HG03280 (cell line): ENCODE results near the gene MPZL1.

Experiments used
- ATAC-seq: cut with Tn5 transposase; IDR thresholded peaks from one replicate; pipeline ENCODE4 v1.9.1; 2021; ENCODE audit warnings: mild to moderate bottlenecking, moderate library complexity; ENCODE audit not compliant: unreplicated experiment

Gene MPZL1

DNA sequence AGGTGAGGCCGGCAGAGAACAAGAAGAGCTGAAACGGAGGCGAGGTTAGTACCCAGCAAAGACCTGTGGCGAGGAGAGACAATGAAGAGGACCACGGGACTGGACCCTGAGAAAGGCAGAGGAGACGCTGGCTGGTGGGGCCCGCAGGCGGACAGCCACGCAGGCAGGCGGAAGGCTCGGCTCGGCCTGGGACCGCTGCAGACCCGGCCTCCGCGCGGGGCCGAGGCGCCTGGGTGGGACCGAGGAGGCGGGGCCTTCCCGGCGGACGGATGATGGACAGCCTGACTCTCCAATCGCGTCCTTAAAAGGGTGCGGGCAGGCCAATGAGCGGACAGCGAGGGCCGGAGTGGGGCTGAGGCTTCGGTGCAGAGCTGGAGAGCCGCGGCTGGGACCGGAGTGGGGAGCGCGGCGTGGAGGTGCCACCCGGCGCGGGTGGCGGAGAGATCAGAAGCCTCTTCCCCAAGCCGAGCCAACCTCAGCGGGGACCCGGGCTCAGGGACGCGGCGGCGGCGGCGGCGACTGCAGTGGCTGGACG is at the start of gene MPZL1:
Gene MPZL1, plus strand, starts transcription at position 366 of the 535 bp plus-strand sequence. CDS start 170 bp downstream, outside the sequence.
- ATAC-seq: peak; percentile 91

DNA sequence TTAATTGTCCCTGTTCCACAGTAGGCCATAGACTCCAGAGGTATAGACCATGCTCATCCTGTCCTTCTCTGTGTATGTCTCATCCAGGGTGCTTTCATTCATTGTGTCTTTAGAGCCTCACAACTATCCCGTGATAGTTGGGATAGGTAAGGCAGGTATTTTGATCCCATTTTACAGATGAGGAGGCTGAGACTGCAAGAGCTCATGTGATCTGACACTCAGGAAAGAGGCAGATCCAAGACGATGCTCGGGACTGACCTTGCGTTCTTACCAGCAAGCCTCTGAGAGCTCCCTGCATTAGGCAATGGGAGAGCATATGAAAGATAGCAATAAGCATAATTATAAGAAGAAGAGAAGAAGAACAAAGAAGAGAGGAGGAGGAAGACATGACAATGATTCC is 49.0 kb upstream of the MPZL1 start:
- ATAC-seq: no peak

DNA sequence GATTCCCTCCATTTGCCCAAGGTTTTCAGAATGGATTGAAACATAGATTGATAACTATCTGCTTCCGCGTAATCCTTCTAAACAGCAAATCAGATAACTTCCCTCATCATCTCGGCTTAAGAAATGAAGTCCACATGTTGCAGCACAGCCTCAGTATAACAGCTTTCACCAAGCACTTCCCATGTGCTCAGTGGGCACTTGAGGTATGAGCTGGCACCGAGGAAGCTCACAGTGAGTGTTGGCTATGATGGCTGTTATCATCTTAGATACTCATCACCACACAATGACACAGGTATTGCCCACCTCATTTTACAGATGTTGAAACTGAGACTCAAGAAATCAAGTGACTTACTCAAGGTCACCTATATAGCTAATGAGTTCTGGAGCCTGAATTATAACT is 48.5 kb upstream of the MPZL1 start:
- ATAC-seq: no peak

DNA sequence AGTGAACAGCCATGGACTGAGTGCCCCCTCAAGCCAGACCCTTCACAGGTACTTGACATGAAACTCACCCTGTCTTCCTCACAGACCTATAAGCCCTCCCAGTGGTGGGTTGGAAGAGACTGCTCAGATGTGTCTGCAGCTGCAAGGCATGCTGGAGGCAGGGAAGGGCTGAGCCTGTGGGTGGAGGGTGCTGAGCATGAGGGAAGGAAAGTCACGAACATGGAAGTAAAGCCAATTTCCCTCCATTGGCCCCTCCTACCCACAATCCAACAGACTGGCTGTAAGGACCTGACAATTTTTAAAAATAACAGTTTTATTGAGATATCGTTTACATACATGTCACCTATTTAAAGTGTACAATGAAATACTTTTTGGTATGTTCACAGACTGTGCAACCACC is 47.6 kb upstream of the MPZL1 start:
- no peak for ATAC-seq

DNA sequence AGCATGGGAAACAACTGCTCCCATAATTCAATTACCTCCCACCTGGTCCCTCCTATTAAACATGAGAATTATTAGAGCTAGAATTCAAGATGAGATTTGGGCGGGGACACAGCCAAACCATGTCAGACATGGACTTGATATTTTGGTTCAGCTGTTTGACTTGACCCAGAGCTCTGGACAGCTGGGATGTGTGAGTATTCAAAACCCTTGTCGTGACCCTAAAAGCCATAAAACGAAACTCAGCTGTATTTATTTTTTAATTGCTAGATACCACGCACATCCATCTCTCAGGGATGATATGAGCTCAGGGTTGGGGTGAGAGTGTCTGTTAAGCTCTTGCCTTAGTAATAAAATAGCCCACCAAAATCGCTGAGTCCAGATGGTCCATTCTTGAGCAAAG is 46.3 kb upstream of the MPZL1 start:
- ATAC-seq: no peak

DNA sequence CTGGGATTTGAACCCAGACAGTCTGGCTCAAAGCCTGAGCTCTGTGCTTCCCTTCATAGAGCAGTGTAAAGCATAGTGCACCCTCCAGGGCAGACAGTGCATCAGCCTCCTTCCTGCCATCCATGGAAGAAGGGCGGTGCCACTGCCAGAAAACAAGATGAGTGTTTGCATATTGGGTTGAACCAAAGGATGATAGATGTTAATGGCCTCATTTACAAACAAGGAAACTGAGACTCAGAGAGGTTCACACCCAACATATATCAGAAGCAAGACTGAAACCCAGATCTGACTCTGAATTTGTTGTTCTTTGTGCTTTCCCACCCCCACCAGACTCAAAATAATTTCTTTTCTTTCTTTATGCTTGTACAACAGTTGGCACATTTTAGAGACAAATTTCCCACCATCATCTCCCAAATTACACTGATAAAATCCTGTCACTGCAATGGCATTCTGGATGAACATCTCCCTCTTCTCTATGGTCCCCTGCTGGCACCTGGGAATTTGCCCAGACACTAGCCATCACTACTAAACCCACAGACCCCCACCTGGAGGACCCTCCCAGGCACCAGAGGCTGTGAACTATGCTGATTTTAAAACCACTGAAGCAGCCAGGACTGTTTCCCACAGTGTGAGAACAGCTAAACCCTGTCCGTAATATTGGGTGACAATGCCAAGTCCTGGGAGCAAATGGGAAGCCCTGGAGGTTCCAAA is 45.4 kb upstream of the MPZL1 start:
- ATAC-seq: peak; percentile 45

DNA sequence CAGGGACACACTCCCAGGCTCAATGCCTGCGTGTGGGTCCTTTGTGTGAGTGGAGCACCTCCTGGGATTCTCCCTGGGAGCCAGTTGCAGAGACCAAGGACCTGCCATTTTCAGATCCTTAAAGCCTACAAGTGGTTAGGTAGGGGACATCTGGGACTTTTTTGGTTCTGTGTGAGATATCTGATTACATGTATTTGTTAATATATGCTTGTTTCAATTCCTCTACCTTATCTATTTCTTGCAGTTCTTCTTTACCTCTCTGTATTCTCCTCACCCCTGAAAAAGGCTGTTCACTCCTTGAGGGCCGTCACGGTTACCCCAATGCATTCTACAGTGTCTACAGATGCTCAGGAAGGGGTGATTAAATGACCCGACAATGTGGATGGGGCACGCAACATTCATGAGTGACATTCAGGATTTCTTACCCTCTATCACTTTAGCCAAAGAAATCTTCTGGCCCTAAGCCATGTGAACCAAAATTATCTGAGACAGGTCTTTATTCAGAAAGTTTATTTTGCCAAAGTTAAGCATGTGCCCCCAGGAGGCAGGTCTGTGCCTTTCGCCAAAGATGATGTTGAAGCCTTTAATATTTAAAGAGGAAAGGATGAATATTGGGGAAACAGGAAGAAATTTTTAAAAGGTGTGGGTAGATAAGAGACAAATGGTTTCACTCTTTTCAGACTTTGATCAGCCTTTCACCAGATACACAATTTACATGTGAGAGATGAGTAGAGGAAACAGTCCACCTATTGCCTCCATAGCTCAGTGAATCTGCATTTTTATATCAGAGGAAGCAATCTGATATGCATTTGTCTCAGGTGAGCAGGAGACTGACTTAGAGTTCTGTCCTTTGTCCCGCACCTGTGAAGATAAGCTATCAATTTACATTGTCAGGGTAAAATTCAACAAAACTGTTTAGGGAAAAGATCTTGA is 44.6 kb upstream of the MPZL1 start:
- ATAC-seq: no peak

DNA sequence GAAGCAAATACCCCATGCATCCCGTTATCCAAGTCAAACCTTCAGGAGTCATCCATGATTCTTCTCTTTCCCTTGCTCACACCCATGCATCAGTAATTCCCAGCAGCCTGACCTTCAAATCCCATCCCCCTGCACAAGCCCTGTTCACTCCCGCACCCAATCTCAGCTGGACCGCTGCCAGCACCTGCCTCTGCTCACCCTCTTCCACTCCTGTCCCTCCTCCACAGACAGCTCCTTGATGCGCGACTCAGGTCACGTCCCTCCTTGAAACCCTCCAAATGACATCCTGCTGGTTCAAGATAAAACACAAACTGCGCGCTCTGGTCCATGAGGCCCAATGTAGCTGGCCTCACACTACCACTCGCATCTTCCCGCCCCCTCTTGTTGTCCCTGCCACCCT is 43.4 kb upstream of the MPZL1 start:
- ATAC-seq: no peak

DNA sequence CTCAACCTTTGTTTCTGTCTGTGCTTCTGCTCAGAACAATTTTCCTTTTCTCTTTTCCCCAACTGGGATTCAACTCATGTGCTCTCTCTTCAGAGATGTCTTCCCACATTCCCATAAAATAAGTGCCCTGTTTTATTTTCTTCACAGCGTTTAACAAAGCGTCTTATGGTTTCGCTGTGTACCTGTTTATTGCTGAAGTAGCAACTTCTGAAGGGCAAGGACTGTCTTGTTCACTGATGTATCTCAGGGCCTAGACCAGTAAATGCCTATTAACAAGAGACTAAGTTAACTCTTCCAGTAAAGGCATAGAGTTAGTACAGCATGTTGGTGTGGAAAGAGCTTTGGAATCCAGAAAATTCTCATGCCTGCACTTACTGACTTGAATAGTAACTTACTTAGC is 42.9 kb upstream of the MPZL1 start:
- no peak for ATAC-seq

DNA sequence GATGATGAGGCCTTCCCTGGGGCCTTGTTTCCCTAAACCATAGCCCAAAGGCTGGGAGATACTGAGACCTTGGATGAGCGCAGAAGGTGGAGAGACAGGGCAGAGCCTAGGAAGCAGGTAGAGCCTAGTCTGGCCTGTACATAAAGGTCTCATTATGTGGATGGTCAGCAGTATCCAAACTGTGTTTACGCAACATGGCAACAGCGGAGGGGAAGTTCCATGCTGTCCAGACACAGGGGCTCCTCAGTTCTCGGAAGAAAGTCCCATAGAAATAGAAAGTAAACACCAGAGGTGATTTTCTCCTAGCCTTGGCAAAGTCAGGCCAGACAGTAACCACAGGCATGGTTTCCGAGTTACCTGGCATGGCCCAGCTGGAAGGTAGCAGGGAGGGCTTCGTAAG is 42.1 kb upstream of the MPZL1 start:
- no peak for ATAC-seq

DNA sequence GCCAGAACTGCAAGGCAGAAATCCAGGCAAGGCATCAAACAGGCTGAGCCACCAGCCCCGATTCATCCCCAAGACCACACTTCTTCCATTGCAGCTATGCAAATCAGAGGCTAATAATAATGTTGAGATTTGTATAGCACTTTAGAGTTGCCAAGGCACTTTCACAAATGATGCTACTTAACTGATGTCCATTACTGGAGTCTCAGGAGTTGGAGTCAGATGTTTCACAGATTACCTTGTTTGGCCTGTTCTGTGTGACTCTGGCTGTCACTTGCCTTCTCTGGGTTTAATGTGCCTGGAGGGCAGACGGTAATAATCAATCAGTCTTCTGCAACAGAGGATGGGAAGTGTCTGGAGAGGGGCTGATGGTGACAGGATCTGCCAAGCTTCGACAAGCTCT is 40.8 kb upstream of the MPZL1 start:
- no peak for ATAC-seq

DNA sequence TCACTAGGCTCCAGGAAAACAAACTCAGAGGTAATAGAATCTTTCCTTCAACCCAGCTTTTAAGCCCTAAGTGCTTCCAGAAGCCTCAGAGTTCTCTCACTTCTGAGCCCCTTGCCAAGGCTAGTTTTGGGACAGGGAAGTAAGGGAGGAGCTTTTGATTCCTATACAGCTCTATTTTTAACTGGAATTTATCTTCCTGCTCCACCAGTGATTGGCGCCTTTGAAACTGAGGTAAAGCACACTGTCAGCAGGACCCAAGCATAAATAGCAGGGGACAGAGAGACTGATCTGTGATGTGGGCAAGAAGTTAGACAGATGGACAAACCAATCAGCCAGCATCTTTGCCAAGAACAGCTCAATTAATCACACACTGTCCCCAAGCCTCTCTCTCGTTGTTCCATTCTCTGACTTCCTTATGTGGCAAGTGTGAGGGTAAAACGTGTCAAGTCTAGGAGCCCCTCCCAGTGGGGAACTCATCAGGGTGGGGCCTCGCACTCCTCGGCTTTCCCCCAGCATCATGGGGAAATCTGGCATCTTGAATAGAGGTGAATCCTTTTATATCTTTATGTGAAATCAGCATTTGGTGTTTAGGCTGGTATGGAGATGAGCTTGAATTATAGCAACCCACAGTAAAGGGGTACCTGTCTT is 40.2 kb upstream of the MPZL1 start:
- no peak for ATAC-seq

DNA sequence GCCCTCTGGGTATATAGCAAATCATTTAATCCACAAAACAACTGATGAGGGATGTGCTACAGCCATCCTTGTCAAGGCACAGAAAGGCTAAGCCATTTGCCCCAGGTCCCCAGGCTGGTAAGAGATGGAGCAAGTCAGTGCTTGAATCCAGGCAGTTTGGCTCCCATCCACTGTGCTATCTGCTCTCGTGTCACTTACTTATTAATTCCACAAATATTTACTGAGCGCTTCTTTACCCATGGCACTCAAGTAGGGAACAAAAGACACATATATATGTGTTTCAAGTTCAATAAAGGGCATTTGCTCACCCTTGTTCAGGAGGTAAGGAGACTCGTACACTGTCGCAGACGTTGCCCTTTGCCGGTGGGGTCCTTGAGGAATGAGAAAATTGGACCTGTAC is 38.6 kb upstream of the MPZL1 start:
- ATAC-seq: no peak

DNA sequence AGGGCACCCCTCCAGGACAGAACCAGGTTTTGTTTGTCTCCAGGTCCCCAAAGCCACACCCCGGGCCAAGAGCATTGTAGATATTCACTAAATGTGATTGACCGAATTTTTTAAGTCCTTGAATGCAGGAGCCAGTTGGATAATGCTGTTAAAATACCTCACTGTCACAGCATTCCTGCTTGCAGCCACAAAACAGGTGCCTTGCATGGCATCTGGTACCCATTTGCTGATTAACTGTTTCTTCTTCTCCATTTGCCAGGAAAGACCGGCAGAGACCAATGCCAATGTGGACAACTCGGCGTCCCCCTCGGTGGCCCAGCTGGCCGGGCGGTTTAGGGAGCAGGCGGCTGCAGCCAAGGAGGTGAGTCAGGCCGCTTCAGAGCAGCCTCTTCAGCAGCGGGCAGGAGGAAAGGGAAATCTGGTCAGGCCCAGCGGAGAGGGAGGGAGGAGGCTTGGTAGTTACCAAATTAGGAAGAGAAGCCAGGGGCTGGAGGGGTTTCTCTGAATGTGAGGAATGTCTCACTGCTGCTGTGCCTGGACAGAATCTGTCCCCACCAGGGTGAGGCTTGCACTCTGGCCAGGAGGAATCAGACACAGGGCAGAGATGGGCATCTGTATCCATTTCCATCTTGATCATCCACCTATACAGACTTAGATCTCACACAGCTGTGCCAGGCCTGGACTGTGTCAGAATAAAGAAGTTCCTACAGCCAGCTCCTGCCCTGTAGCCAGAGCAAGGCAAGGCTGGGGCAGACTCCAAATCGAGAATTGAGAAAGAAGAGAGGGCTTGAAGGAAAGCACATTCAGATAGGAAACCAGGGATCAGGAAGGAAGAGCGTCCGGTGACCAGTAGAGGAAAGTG is 37.9 kb upstream of the MPZL1 start:
- no peak for ATAC-seq

DNA sequence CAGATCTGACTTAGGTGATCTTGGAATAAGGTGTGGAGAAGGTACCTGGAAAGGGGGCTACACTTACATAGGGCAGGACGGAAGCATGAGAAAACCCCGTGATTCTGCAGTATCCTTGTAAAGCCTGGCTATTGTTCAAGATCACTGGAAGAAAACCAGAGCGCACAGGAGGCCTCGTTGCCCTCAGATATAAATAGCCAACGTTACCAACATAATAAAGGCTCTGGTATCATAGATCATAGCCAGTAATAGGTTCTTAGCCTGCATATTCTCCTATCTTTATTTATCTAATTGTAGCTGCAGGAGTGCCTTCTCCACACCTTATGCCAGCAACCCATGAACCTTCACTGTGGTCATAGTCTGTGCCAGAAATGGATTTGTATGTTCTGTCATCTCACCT is 35.9 kb upstream of the MPZL1 start:
- ATAC-seq: no peak

DNA sequence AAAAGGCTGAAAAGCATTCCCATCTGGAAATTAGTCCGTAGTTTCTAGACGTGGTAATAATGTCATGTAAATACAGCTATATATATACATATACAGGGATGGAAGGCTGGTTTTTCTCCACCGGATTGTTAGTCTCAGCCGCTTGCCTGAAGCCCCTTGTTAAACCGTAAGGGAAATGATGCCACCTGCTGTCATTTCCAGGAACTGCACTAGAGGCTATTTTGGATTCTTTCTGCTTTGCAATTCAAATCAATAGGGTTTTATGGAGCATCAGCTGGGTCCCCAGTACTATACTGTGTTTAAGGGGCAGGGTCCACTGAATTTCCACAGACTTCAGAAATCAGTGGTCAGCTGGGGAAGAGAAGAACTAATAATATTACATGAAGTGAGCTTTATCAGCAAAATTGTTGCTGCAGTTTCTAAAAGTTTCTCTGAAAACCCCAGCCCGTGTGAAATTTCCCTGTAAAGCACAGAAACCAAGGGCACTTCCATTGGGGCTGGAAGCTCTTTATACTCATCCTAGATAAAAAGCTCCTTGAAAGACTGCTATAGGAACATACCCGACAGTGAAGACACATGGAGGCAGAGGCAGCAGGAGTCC is 33.8 kb upstream of the MPZL1 start:
- peak; percentile 53 for ATAC-seq

DNA sequence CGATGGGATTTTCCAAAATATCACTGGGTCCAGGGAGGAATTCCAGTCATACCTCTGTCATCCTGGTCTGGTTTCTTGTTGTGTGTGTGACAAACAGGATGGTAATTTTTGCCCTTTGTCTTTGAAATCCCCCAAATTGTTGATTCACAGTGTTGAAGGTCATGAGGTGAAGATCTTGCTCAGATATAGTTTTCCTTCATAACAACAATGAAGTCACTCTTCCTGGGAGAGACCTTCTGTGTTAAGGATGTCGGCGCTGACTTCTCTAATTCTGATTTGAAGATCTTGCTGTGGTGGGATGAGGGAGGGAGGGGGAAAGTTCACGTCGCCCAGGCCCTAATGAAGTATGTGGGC is 32.2 kb upstream of the MPZL1 start:
- ATAC-seq: no peak

DNA sequence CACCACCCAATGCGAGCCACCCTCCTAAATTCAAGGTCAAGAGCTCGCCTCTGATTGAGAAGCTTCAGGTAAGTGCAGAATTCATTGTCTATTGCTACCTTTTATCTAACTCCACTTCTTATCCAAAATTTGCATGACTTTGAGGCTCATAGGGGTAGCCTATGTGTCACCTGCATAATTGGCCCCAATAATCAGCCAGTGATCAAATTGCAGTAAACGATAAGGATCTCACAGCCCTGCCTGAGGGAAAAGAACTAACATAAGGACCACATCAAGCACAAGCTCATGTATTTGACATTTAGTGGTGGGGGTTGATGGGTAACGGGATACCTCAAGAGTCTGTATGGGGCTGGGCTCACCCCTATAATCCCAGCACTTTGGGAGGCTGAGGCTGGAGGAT is 31.7 kb upstream of the MPZL1 start:
- ATAC-seq: no peak

DNA sequence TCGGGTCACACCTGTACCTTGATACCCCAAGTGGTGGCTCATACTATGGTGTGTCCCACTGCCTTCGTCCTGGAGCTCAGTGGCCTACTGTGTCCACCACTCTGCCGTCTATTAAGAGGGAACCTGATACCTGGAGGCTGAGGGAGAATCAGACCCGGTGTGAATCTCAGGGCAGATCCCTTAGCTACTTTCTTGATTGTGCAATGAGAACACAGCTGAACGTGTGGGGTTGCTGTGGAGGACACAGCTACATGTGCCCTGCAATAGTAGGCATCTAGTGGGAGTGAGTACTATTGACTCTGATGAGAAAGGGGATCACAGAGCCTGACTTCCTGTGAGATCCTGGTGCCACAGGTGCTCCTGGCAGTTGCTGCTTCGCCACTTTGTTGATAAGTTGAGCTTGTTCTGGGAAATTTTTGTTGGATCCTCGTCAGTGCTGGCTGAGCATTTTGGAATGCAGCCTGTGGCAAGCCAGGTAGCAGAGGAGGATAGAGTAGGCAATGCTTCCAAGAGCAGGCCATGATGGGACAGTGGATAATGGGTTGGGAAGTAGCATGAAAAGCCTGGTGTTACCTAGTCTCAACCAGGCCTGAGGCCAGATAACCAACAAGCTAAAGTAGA is 28.2 kb upstream of the MPZL1 start:
- ATAC-seq: no peak

DNA sequence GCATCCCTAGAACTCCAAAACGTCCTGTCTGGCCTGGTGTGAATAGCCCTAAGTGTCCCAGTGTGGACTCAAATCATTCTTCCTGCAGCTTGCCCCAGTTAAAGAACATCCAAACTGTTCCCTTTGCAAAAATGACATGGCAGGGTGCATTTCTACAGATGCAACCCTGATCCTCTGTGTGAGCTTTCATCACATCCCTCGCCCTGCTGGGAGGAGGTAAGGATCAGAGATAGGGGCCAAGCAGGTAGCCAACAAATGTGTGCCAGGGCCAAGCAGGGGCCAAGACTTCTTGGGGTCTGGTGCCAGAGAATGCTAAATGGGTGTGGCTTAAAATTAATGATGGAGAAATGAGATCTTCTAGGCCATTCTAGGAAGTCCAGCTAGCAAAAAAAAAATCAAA is 27.1 kb upstream of the MPZL1 start:
- no peak for ATAC-seq
